CD4-positive, alpha-beta T cell treated with Interleukin-4 for 4 hours (primary cell): ENCODE results near the gene NOL9.
"Not testable (repeated sequence)": the region's sequence is repeated elsewhere in the genome, so short reads cannot be mapped to it uniquely, and the experiment has no call there.

Experiments used
- DNase-seq: peaks from one replicate; pipeline ENCODE4 v3.0.0-alpha.2; 2020

NOL9 gene

DNA sequence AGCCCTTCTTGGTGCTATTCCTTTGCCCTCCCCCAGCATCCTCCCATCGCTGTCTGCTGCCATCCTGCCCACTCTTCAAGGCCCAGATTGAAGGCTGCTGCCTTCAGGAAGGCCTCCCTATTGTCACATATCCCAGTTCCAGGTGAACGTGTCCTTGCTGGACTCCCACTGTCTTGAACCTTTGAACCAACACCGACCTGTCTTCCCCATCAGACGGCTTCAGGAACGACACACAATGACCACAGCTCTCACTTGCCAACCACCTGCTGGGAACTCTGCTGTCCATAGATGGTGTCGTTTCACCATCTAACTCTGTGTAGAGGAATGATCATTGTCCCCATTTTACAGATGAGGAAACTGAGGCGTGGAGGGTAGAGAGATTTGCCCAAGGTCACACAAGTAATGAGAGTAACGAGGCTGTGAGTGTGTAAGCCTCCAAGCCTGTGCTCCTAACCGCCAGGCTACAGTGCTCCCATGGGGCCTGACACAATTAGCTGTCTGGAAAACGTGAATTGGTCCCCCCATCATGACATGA, 53.0 kb downstream of the NOL9 start:
- no peak for DNase-seq

- DNase-seq: no peak
Observed at GRCh38 chr1:6500544-6501278, 53.6 kb downstream of the NOL9 start.

DNA sequence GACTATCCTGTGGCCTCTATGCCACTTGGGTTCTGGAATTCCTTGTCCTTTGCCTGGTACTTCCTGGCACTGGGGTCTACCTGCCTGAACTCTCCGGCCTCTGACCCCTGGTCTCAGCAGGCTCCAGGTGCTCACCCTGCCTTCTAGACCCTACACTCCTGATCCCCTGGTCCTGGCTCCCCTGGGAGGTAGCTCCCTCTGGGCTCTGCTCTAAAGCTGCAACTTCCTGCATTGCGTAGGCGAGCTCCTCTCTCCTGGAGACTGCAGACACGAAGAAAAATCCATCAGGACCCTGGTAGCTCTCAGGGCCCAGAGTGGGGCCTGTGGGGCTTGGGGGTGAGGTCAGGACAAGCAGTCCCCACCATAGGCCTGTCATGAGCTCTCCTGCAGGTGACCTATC, 55.0 kb downstream of the NOL9 start:
- no peak for DNase-seq

DNA sequence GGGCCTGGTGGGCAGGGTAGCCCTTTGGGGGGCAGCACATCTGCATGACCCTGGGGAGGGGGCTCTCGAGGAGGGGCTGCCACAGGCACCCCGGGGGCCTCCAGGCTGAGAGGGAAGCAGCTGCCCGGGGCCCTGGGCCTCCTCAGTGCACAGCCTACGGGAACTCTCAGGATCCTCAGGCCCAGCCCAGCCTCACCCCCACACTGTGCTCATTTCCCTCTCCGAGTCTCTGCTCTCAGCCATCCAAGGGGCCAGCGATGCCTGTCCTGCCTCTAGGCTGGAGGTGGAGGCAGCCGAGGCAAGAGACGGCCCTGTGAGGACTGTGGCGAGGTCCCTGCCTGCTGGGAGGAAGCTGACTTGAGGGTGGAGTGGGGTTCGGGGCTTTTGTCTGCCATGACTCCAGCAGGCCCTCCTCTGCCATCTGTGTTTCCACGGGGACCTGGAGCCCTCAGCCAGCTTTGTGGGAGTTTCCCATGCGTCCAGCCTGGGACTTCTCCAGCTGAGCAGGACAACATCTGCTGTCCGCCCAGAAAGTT, 55.7 kb downstream of the NOL9 start:
- no peak for DNase-seq

DNA sequence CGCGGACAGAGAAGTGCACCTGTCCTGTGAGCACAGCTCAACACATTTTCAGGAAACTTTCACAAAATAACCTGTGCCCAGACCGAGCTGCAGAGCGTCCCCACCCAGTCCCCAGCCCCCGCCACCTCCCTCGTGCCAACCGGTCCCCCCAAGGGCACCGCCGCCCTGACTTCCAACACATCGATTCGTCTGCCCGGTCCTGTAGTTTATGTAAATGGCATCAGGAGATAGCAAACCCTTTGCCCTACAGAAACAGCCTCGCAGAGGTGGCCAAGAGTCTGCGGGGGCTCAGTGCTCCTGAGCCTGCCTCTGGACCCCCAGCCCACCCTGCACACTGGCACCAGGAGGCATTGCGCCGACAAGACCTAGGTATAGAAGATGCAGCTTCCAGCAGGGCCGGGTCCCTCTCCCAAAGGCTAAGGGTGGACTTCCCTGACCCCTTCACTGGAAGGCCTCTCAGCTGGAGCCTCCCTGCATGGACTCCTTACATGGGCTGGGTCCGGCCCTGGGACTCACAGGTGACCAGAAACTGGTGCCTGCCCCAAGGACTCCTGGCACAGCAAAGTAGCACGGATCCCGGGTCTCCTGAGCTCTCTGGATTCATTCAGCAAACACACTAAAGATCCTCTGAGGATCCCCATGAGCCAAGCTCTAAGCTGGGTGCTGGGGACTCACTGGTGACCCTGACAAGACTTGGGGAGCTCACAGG, 56.3 kb downstream of the NOL9 start:
- no peak for DNase-seq

- peak; percentile 39 for DNase-seq
Observed at GRCh38 chr1:6497215-6497866, 57.0 kb downstream of the NOL9 start.

- no peak for DNase-seq
Observed at GRCh38 chr1:6496890-6497214, 57.5 kb downstream of the NOL9 start.

- DNase-seq: no peak
Observed at GRCh38 chr1:6496365-6496721, 58.0 kb downstream of the NOL9 start.

DNA sequence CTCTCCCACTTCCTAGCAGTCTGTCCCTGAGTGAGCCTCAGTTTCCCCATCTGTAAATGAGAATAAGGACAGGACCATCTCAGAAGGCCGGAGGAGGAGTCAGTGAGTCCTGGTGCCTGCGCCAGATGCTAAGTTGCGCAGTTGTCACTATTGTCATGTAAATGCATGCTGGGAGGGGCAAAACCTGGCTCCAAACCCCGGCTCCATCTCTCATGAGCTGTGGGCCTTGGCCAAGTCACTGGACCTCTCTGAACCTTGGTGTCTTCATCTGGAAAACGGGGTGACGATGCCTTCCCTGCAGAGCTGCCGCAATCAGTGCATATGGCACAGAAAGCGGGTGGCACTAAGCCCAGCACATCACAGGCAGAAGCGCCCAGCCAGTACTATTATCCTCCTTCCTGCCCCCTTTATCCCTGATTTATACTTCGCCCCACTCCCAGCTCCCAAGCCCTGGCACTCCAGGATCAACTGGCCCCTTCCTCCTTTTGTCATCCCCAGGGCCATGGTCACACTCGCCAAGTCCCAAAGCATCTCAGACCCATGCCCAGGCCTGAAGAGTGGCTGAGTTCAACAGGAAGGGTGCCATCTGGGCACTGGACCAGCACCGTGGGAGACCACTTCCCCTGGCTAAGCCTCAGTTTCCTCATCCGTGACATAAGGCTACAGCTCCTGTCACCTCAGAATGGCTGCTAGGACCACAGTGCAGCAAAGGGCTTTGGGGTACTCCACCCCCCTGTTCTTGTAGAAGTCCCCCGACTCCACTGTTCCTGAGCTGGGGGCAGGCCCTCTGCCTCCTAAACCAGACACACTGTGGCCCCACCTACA, 58.6 kb downstream of the NOL9 start:
- DNase-seq: no peak

DNA sequence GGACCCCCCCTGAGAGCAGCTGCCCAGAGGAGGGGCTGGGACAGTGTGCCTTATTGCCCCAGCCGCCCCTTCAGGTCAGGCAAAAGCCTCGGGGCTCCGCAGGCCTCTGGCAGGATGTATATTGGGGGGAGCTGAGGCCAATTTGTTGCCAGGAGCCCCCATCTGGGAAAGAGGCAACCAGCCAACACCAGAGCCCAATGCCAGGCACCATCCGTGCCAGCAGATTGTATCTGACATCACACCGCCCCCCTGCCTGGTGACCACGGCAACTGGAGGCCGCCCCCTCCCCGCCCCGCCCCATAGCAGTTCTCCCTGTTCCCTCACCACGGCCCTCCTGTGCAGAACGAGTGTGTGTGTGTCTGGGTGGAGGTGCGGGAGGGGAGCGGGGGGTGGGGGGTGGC, 59.3 kb downstream of the NOL9 start:
- DNase-seq: no peak

- DNase-seq: no peak
Observed at GRCh38 chr1:6494627-6495026, 59.7 kb downstream of the NOL9 start.

GRCh38 chr1:6493834-6494223, 60.5 kb downstream of the NOL9 start:
- DNase-seq: not testable (repeated sequence)

DNA sequence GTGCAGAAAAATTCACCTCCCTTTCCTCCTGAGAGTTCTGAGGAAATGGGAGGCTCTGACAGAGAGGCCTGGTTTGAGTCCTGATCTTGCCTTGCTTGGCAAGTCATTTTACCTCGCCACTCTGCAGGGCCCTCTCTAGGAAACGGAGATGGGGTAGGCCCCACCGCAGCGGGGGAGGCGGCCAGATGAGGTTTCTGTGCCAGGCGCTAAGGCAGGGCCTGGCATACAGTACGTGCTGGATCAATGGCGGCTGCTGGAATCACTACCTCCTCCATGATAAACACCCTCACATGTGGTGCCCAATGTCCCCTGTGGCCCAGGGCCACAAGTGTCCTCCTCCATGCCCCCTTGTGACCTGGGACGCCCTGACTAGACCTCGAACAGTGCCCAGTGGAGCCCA, 62.3 kb downstream of the NOL9 start:
- DNase-seq: no peak

DNA sequence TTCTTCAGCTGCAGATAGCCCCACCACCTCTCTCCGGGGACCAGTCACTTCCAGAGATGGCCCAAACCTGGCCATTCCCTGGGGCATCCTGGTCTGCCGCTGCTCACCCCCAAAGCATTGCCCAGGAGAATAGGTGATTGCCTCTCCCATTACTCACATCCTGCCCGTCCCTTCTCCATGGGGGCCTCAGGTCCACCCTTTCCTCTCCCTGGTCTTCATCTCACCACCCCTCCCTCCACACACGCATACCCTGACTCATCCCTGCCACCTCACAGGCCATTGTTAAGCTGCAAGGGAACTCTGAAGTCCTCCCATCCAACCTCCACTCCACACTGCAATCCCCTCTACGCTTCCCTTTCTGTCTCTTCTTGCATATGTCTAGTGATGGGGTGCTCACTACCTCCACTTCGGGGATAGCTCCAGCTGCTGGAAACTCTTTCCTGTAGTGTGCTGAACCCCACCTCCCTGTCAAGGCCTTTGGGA, 62.8 kb downstream of the NOL9 start, which contains the start of gene PLEKHG5:
Gene PLEKHG5 (minus strand): TSS at position 188 of the 483 bp plus-strand sequence. CDS start 14,096 bp downstream, outside the sequence.
- DNase-seq: no peak

DNA sequence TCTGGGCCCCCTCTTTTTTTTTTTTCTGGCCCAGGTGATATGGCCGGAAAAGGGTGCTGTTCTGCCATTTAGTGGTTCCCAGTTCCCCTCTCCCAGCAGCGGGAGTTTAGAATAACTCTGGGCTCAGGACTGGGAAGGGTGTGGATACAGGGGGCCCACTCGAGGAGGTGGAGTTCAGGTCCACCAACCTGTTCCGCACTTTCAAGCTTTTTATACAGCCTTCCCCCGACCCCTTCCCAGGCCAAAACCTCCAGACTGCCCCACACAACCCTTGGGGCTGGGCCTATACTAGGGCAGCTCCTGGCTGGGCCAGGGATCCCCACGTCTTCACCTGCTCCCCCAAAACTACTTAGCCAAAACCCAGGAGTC, 63.2 kb downstream of the NOL9 start:
- DNase-seq: no peak

DNA sequence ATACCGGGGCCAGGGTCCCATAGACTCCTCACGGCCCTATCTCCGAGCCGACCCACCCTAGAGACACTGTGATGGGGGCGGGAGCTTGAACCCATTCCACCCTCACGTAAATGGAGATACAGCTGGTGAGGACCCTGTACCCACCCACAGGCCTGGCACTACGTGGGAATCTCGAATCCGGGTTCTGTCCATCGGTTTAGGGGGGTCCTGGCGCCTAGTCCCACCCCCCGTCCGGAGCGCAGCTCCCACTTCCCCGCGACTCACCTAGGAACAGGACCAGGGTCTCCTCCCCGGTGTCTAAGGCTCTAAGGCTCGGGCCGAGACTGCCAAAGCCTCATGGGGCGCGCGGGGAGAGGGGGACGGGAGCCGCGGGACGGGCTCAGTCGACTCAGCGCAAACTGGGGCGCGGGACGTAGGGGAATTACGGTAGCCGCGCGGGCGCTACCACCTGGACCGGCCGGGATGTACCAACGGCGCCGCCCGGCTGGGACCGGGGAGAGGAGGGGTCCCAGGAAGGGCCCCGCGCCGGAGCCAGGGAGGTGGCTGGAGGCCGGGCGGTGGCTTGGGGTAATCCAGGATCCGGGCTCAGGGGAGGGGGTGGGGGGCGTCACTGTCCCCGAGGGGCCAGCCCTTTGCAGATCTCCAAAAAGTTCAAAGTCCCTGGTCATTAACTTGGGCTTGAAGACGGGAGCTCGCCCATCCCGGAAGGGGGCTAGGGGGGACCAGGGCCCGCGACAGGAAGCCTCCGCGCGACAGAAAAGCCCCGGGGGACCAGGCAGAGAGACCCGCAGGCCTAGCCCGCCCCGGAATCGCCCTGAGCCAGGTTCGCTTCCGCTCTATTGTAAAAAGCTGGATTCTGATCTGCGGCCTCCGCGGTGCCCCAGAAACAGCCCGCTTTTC, 63.9 kb downstream of the NOL9 start:
- peak; percentile 39 for DNase-seq

GRCh38 chr1:6489799-6490180, 64.5 kb downstream of the NOL9 start:
- DNase-seq: peak; percentile 67

DNA sequence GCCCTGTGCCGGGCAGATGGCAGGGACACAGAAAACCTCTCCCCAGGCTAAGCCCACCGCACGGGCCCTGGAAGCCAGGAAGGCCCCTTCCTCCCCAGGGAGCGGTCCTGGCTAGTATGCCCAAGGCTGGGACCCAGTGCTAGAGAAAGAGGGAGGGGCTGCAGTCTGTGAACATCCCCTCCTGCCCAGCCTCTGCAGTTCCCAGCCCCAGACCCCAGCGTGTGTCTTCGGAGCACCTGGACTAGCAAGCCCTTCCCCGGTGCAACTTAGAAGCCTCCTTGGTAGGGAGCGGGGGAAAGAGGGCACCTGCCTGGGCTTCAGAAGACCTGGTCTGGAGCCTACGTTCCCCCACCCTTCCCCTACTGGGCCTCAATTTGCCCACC, 64.9 kb downstream of the NOL9 start:
- no peak for DNase-seq

GRCh38 chr1:6488602-6489382, 65.5 kb downstream of the NOL9 start:
- no peak for DNase-seq

GRCh38 chr1:6487804-6488484, 66.4 kb downstream of the NOL9 start:
- DNase-seq: no peak
